ENCODE results near the gene TKFC.
"Not testable (repeated sequence)": the region's sequence is repeated elsewhere in the genome, so short reads cannot be mapped to it uniquely, and the experiment has no call there.

The TKFC gene

GRCh38 chr11:61372659-61373420 lies 39.8 kb downstream of the TKFC start:
- Histone ChIP-seq H3K4me1 (ENCODE audit: insufficient read depth, low read length) (no peaks in the 10 kb centered on the region), H3K4me3 (ENCODE audit: low read length) (no peak overlapping the region), H2AFZ (ENCODE audit: low read depth, low read length) (no peak overlapping the region), H3K27me3 (ENCODE audit: insufficient read depth, low read length) (no peaks in the 10 kb centered on the region), H3K36me3 (ENCODE audit: insufficient read depth, low read length) (peaks cover 65% of the 10 kb centered on the region), H3K9me3 (ENCODE audit: low read length) (peaks cover 12% of the 10 kb centered on the region)

GRCh38 chr11:61375761-61376108 lies 42.7 kb downstream of the TKFC start:
- no peaks in the 10 kb centered on the region for H3K27me3 ChIP-seq (ENCODE audit: insufficient read depth, low read length)
- peaks cover 12% of the 10 kb centered on the region for H3K9me3 ChIP-seq (ENCODE audit: low read length)

GRCh38 chr11:61377461-61378160 lies 44.6 kb downstream of the TKFC start:
- Histone ChIP-seq H3K4me1 (ENCODE audit: insufficient read depth, low read length) (no peaks in the 10 kb centered on the region), H2AFZ (ENCODE audit: low read depth, low read length) (no peak overlapping the region), H3K27me3 (ENCODE audit: insufficient read depth, low read length) (no peaks in the 10 kb centered on the region), H3K9me3 (ENCODE audit: low read length) (peaks cover 4% of the 10 kb centered on the region), H3K4me3 (ENCODE audit: low read length) (no peak overlapping the region), H3K36me3 (ENCODE audit: insufficient read depth, low read length) (peaks cover 28% of the 10 kb centered on the region)

More at GRCh38 chr11:61375761-61376108, 42.7 kb downstream of the TKFC start:
- H3K4me3 ChIP-seq (ENCODE audit: low read length) = no peak overlapping the region
- H3K36me3 ChIP-seq (ENCODE audit: insufficient read depth, low read length) = peaks cover 37% of the 10 kb centered on the region
- no peak overlapping the region for H2AFZ ChIP-seq (ENCODE audit: low read depth, low read length)
- H3K4me1 ChIP-seq (ENCODE audit: insufficient read depth, low read length) = no peaks in the 10 kb centered on the region

- Histone ChIP-seq H2AFZ (ENCODE audit: low read depth, low read length) (no peak overlapping the region), H3K4me1 (ENCODE audit: insufficient read depth, low read length) (no peaks in the 10 kb centered on the region), H3K36me3 (ENCODE audit: insufficient read depth, low read length) (peaks cover 25% of the 10 kb centered on the region), H3K4me3 (ENCODE audit: low read length) (no peak overlapping the region), H3K9me3 (ENCODE audit: low read length) (no peaks in the 10 kb centered on the region), H3K27me3 (ENCODE audit: insufficient read depth, low read length) (no peaks in the 10 kb centered on the region)
Measured at GRCh38 chr11:61378713-61379313, 45.8 kb downstream of the TKFC start.

GRCh38 chr11:61380884-61381283 lies 47.9 kb downstream of the TKFC start:
- no peaks in the 10 kb centered on the region for H3K27me3 ChIP-seq (ENCODE audit: insufficient read depth, low read length)

GRCh38 chr11:61383859-61384258 lies 50.8 kb downstream of the TKFC start:
- H3K27me3 ChIP-seq (ENCODE audit: insufficient read depth, low read length); H3K9me3 ChIP-seq (ENCODE audit: low read length); H3K4me1 ChIP-seq (ENCODE audit: insufficient read depth, low read length); H3K4me3 ChIP-seq (ENCODE audit: low read length); H2AFZ ChIP-seq (ENCODE audit: low read depth, low read length); H3K36me3 ChIP-seq (ENCODE audit: insufficient read depth, low read length): not testable (repeated sequence)

More at GRCh38 chr11:61380884-61381283, 47.9 kb downstream of the TKFC start:
- Histone ChIP-seq H3K4me1 (ENCODE audit: insufficient read depth, low read length) (no peaks in the 10 kb centered on the region), H3K36me3 (ENCODE audit: insufficient read depth, low read length) (peaks cover 10% of the 10 kb centered on the region), H2AFZ (ENCODE audit: low read depth, low read length) (no peak overlapping the region), H3K9me3 (ENCODE audit: low read length) (no peaks in the 10 kb centered on the region), H3K4me3 (ENCODE audit: low read length) (no peak overlapping the region)

GRCh38 chr11:61384271-61385242 lies 51.5 kb downstream of the TKFC start:
- Histone ChIP-seq H3K4me1 (ENCODE audit: insufficient read depth, low read length) (no peaks in the 10 kb centered on the region), H2AFZ (ENCODE audit: low read depth, low read length) (no peak overlapping the region), H3K4me3 (ENCODE audit: low read length) (no peak overlapping the region), H3K36me3 (ENCODE audit: insufficient read depth, low read length) (no peaks in the 10 kb centered on the region), H3K27me3 (ENCODE audit: insufficient read depth, low read length) (no peaks in the 10 kb centered on the region), H3K9me3 (ENCODE audit: low read length) (peaks cover under 1% of the 10 kb centered on the region)

- peaks cover 6% of the 10 kb centered on the region for H3K9me3 ChIP-seq (ENCODE audit: low read length)
- H3K36me3 ChIP-seq (ENCODE audit: insufficient read depth, low read length) = peaks cover 4% of the 10 kb centered on the region
- peaks cover 2% of the 10 kb centered on the region for H3K4me1 ChIP-seq (ENCODE audit: insufficient read depth, low read length)
- H3K27me3 ChIP-seq (ENCODE audit: insufficient read depth, low read length) = no peaks in the 10 kb centered on the region
- no peak overlapping the region for H2AFZ ChIP-seq (ENCODE audit: low read depth, low read length)
- H3K4me3 ChIP-seq (ENCODE audit: low read length) = no peak overlapping the region
Measured at GRCh38 chr11:61390161-61390560, 57.1 kb downstream of the TKFC start.

GRCh38 chr11:61392981-61393595 lies 60.1 kb downstream of the TKFC start:
- H3K4me3 ChIP-seq (ENCODE audit: low read length) = peak overlapping the region; percentile 63
- peak overlapping the region; percentile 20 for H2AFZ ChIP-seq (ENCODE audit: low read depth, low read length)
- H3K9me3 ChIP-seq (ENCODE audit: low read length) = peaks cover 6% of the 10 kb centered on the region
- H3K4me1 ChIP-seq (ENCODE audit: insufficient read depth, low read length) = peaks cover 2% of the 10 kb centered on the region
- peaks cover 9% of the 10 kb centered on the region for H3K36me3 ChIP-seq (ENCODE audit: insufficient read depth, low read length)
- no peaks in the 10 kb centered on the region for H3K27me3 ChIP-seq (ENCODE audit: insufficient read depth, low read length)
